Endothelial cell of umbilical vein (primary cell): Measurements from ENCODE around the gene SLC30A10. TPM values are rescaled to one million over a fixed set of nuclear protein-coding genes. Genes with fewer than 3 reads are reported as not detected.

Experiments
- BruUV-seq: library from RNA; stranded (reverse); fragments of 400-500 nt; replicated peaks from 2 replicates; lab custom pipeline; 2021; lab: Mats Ljungman, UMichigan
- CTCF ChIA-PET: fragments of 300-600, 350-600 bp; sonication (Branson Sonifier 250); formaldehyde crosslinking; loops from one replicate; lab custom pipeline; 2021; ENCODE audit warnings: antibody characterized with exemption, inconsistent platforms; lab: Charles Lee
- POLR2A ChIA-PET: fragments of 300-600, 350-600 bp; sonication (Branson Sonifier 250); formaldehyde crosslinking; loops from one replicate; lab custom pipeline; 2021; ENCODE audit warnings: antibody characterized with exemption, inconsistent platforms; lab: Charles Lee
- DNase-seq: peaks from one replicate; pipeline ENCODE4 v3.0.0-alpha.2; 2011; ENCODE audit warnings: low read depth, low spot score
- FAIRE-seq: peaks from 2 replicates; lab custom pipeline; 2011; peaks lifted over from hg19 to GRCh38; lab: Jason Lieb, UNC
- H2AFZ ChIP-seq: 2 replicates; pipeline ENCODE4 v1.6.0; 2012; ENCODE audit warnings: low read depth, low read length, control low read depth, inconsistent platforms
- H3K27ac ChIP-seq: 2 replicates; pipeline ENCODE4 v1.5.1; 2011; ENCODE audit warnings: low read depth, mild to moderate bottlenecking, control low read depth, low read length, moderate library complexity; ENCODE audit not compliant: insufficient read depth
- H3K27me3 ChIP-seq, 2 experiments: 2 replicates each; pipeline versions ENCODE4 v1.6.0 to v1.6.1; 2011; ENCODE audit warnings: low read length in 2 of 2, mixed read lengths in 1 of 2; ENCODE audit not compliant: control insufficient read depth in 2 of 2, insufficient read depth in 2 of 2
- H3K36me3 ChIP-seq, 2 experiments: 2 replicates in 1 of 2; 3 replicates in 1 of 2; pipeline ENCODE4 v1.5.1; 2011; ENCODE audit warnings: low read length in 2 of 2, mild to moderate bottlenecking in 1 of 2, moderate library complexity in 1 of 2; ENCODE audit not compliant: control insufficient read depth in 2 of 2, insufficient read depth in 2 of 2; ENCODE audit errors: extremely low read depth in 1 of 2
- H3K4me1 ChIP-seq: 3 replicates; pipeline ENCODE4 v1.5.1; 2011; ENCODE audit warnings: mild to moderate bottlenecking, low read length; ENCODE audit not compliant: control insufficient read depth, insufficient read depth; ENCODE audit errors: extremely low read depth
- H3K4me2 ChIP-seq: 2 replicates; pipeline ENCODE4 v1.6.1; 2011; ENCODE audit warnings: low read length, control low read depth, mixed read lengths; ENCODE audit not compliant: insufficient read depth
- H3K4me3 ChIP-seq, 3 experiments: fragments of 200-600 bp in 1 of 3; sonication (generic), shearing (Covaris generic) in 1 of 3; replicated peaks in 1 of 3; 2 replicates each; pipeline ENCODE4 v1.5.1; 2011 to 2016; ENCODE audit warnings: control low read depth in 3 of 3, low read length in 3 of 3, mild to moderate bottlenecking in 2 of 3, inconsistent platforms in 1 of 3, low read depth in 1 of 3, moderate library complexity in 1 of 3; ENCODE audit not compliant: insufficient read depth in 1 of 3
- H3K79me2 ChIP-seq: 2 replicates; pipeline ENCODE4 v1.6.0; 2012; ENCODE audit warnings: low read length, inconsistent platforms; ENCODE audit not compliant: control insufficient read depth, insufficient read depth
- H3K9ac ChIP-seq: replicated peaks from 2 replicates; pipeline ENCODE3; 2011; ENCODE audit warnings: low read length, control low read depth; ENCODE audit not compliant: insufficient read depth; ENCODE audit errors: extremely low read depth
- H3K9me1 ChIP-seq: replicated peaks from 3 replicates; pipeline ENCODE4 v1.6.0; 2011; ENCODE audit warnings: mild to moderate bottlenecking, low read length; ENCODE audit not compliant: control insufficient read depth, insufficient read depth; ENCODE audit errors: extremely low read depth
- H3K9me3 ChIP-seq: replicated peaks from 2 replicates; pipeline ENCODE4 v1.5.1; 2012; ENCODE audit warnings: low read length, inconsistent platforms; ENCODE audit not compliant: control insufficient read depth, insufficient read depth
- H4K20me1 ChIP-seq: replicated peaks from 2 replicates; pipeline ENCODE3; 2011; ENCODE audit warnings: mild to moderate bottlenecking, low read length; ENCODE audit not compliant: control insufficient read depth, insufficient read depth; ENCODE audit errors: extremely low read depth
- CTCF ChIP-seq, 2 donors: IDR thresholded peaks; 1 replicate in 1 of 2; 2 replicates in 1 of 2; pipeline ENCODE4 v1.5.1; 2011; ENCODE audit warnings: low read length in 2 of 2, mild to moderate bottlenecking in 2 of 2, moderate library complexity in 2 of 2, control low read depth in 1 of 2, inconsistent platforms in 1 of 2, low read depth in 1 of 2; ENCODE audit not compliant: insufficient read depth in 1 of 2; ENCODE audit errors: extremely low read depth in 1 of 2
- EZH2 ChIP-seq: IDR thresholded peaks from 2 replicates; pipeline ENCODE4 v1.6.1; 2012; ENCODE audit warnings: borderline replicate concordance, low read depth, mild to moderate bottlenecking, moderate library complexity, low read length, inconsistent platforms; ENCODE audit not compliant: severe bottlenecking
- FOS ChIP-seq: IDR thresholded peaks from 2 replicates; pipeline ENCODE4 v1.6.1; 2011; ENCODE audit warnings: mild to moderate bottlenecking, low read length, moderate library complexity, borderline replicate concordance; ENCODE audit not compliant: insufficient read depth
- GATA2 ChIP-seq: IDR thresholded peaks from 2 replicates; pipeline ENCODE4 v1.7.0; 2011; ENCODE audit warnings: low read depth, mild to moderate bottlenecking, moderate library complexity, mixed read lengths, low read length; ENCODE audit not compliant: insufficient read length, insufficient read depth
- JUN ChIP-seq: IDR thresholded peaks from 2 replicates; pipeline ENCODE4 v1.6.1; 2011; ENCODE audit warnings: borderline replicate concordance, low read depth; ENCODE audit not compliant: insufficient read length, insufficient read depth
- MAX ChIP-seq: IDR thresholded peaks from 2 replicates; pipeline ENCODE4 v1.6.1; 2011; ENCODE audit not compliant: insufficient read depth, insufficient read length
- MYC ChIP-seq: IDR thresholded peaks from one replicate; pipeline ENCODE4 v1.6.1; 2011; ENCODE audit warnings: mild to moderate bottlenecking, low read depth, low read length
- POLR2A ChIP-seq: IDR thresholded peaks from 2 replicates; pipeline ENCODE4 v1.6.1; 2012; ENCODE audit warnings: low read depth, mild to moderate bottlenecking, control low read depth, low read length
- POLR2AphosphoS5 ChIP-seq: IDR thresholded peaks from 2 replicates; pipeline ENCODE4 v1.6.1; 2012; ENCODE audit warnings: low read depth, mild to moderate bottlenecking, control low read depth, low read length, moderate library complexity; ENCODE audit not compliant: insufficient read depth
- dilution Hi-C: fragments of 300-500 bp; cut with MboI; formaldehyde crosslinking; loops from one replicate; pipeline ENCODE4 v1.15.0; 2019; ENCODE audit warnings: low sequenced_read_pairs; ENCODE audit not compliant: extremely low pct_ligation_motif_present
- intact Hi-C: fragments of 100-400 bp; cut with micrococcal nuclease; formaldehyde crosslinking; loops from one replicate; pipeline ENCODE4 v1.10.0; 2022
- polyA plus RNA-seq, 4 experiments: library from polyadenylated mRNA; depleted of rRNA in 3 of 4; stranded (reverse) in 3 of 4; unstranded in 1 of 4; fragments of >200 nt; gene quantifications; 2 replicates each; pipeline versions ENCODE4 v1.2.1 to v1.2.3, GENCODE V29; 2011 to 2012; ENCODE audit warnings: missing spikeins in 1 of 4
- total RNA-seq: library from RNA; stranded (reverse); gene quantifications from 2 replicates; pipeline ENCODE4 v1.2.3, GENCODE V29; 2021

SLC30A10 gene
- total and polyA plus RNA-seq, 2 donors (not counting 3 experiments of a cell fraction or from before 2014, with no cell fraction given): not detected

GRCh38 chr1:219924342-219924741 is 4.0 kb downstream of the SLC30A10 start:
- Histone ChIP-seq H3K4me1 (peaks cover 8% of the 10 kb centered on the region), H3K9me3 (no peaks in the 10 kb centered on the region), H3K4me3 (no peak overlapping the region), H3K79me2 (no peaks in the 10 kb centered on the region), H3K27ac (no peak overlapping the region), H3K9ac (no peak overlapping the region), H3K36me3 (no peaks in the 10 kb centered on the region), H3K4me2 (no peak overlapping the region), H3K9me1 (no peaks in the 10 kb centered on the region), H4K20me1 (no peaks in the 10 kb centered on the region), H3K27me3 (peaks cover 10 to 26% of the 10 kb centered on the region in 2 experiments), H2AFZ (no peak overlapping the region)
- POLR2A ChIA-PET: no interaction called here
- dilution Hi-C loops: no loop called here
- FAIRE-seq: no peak
- intact Hi-C loops: no loop called here
- no peak for DNase-seq
- CTCF ChIA-PET: interaction anchor here (1.4 kb wide), 1 partner anchor 10 kb away, joined by 3 read pairs; no protein-coding TSS in a partner anchor
- no peak for TF ChIP-seq POLR2A
- no peak for TF ChIP-seq CTCF (IDR thresholded peaks at IDR 0.05; ENCODE audit: extremely low read depth in 1 of 2, insufficient read depth in 1 of 2, low read depth in 1 of 2, low read length in 2 of 2)
- TF ChIP-seq MYC: no peak
- TF ChIP-seq EZH2: no peak
- no peak for TF ChIP-seq FOS
- no TSS peak for BruUV-seq

- Histone ChIP-seq H3K27me3 (no peaks in the 10 kb centered on the region), H3K4me3 (no peak overlapping the region), H3K27ac (no peak overlapping the region), H3K9me3 (no peaks in the 10 kb centered on the region), H2AFZ (no peak overlapping the region), H3K9ac (no peak overlapping the region), H3K9me1 (no peaks in the 10 kb centered on the region), H3K4me2 (no peak overlapping the region), H3K4me1 (no peaks in the 10 kb centered on the region), H3K36me3 (no peaks in the 10 kb centered on the region), H4K20me1 (no peaks in the 10 kb centered on the region), H3K79me2 (no peaks in the 10 kb centered on the region)
- TF ChIP-seq JUN: no peak
- TF ChIP-seq EZH2: no peak
- TF ChIP-seq CTCF (IDR thresholded peaks at IDR 0.05; ENCODE audit: extremely low read depth in 1 of 2, insufficient read depth in 1 of 2, low read depth in 1 of 2, low read length in 2 of 2): no peak
- TF ChIP-seq POLR2A: no peak
- no peak for TF ChIP-seq MAX
- no peak for TF ChIP-seq MYC
- TF ChIP-seq GATA2: no peak
- no peak for TF ChIP-seq POLR2AphosphoS5
- no peak for TF ChIP-seq FOS
- dilution Hi-C loops: no loop called here
- CTCF ChIA-PET: no interaction called here
- no TSS peak for BruUV-seq
- DNase-seq: no peak
- POLR2A ChIA-PET: no interaction called here
- no peak for FAIRE-seq
- intact Hi-C loops: no loop called here
These were observed 10.4 kb downstream of the SLC30A10 start for GRCh38 chr1:219917851-219918466.
